Left lung (tissue), 14 donors: Measurements from ENCODE around the gene L3MBTL2. TPM values are rescaled to one million over a fixed set of nuclear protein-coding genes. Genes with fewer than 3 reads are reported as not detected.

Experiments
- ATAC-seq: fragments of 200-7000 bp; cut with Tn5 transposase; one replicate; pipeline ENCODE4 v1.9.1; 2020; ENCODE audit warnings: moderate library complexity
- DNase-seq, 4 donors: peaks; one replicate each; pipeline ENCODE4 v3.0.0-alpha.2; 2013 to 2020
- H3K27ac ChIP-seq, 2 donors: fragments of 200-600 bp; sonication (generic) in 1 of 2; one replicate each; pipeline versions ENCODE4 v1.5.0 to v1.8.0; 2020 to 2021
- H3K27me3 ChIP-seq, 2 donors: fragments of 200-600 bp; sonication (generic) in 1 of 2; one replicate each; pipeline versions ENCODE4 v1.5.0 to v1.8.0; 2020 to 2021
- H3K36me3 ChIP-seq, 2 donors: fragments of 200-600 bp; sonication (generic) in 1 of 2; one replicate each; pipeline versions ENCODE4 v1.5.0 to v1.8.0; 2020 to 2021
- H3K4me1 ChIP-seq, 2 donors: fragments of 200-600 bp; one replicate each; pipeline ENCODE4 v1.8.0; 2021
- H3K4me3 ChIP-seq, 2 donors: fragments of 200-600 bp; sonication (generic) in 1 of 2; one replicate each; pipeline versions ENCODE4 v1.5.0 to v1.8.0; 2020 to 2021; ENCODE audit warnings: mild to moderate bottlenecking in 1 of 2
- H3K9me3 ChIP-seq, 2 donors: fragments of 200-600 bp; sonication (generic) in 1 of 2; one replicate each; pipeline versions ENCODE4 v1.5.0 to v1.8.0; 2020 to 2021
- intact Hi-C, 2 donors: fragments of 100-400 bp; cut with DNase I; formaldehyde crosslinking; loops; one replicate each; pipeline versions ENCODE4 v1.11.2 to v1.14.2; 2022
- long read RNA-seq, 12 donors: library from polyadenylated mRNA in 2 of 12; unstranded in 2 of 12; transcript quantifications; one replicate each; pipeline ENCODE4 v2.0.0 and lab custom pipeline, GENCODE V29; 2019 to 2026
- polyA plus RNA-seq, 6 donors: library from polyadenylated mRNA; unstranded; fragments of 120-200 nt; gene quantifications; one replicate each; pipeline ENCODE4 v1.2.1, GENCODE V29; 2013; ENCODE audit not compliant: insufficient read length in 6 of 6
- total RNA-seq, 2 donors: library from RNA; stranded (reverse); fragmentation: NEBNext Ultra II Directional; extraction: Animal tissue kit (Norgen Biotek cat#: 25700); gene quantifications; one replicate each; pipeline ENCODE4 v1.2.1, GENCODE V29; 2021
- TF ChIP-seq, protein P1 (sequence below), 2 donors: fragments of 200-600 bp; sonication (generic) in 1 of 2; IDR thresholded peaks; one replicate each; pipeline versions ENCODE4 v1.5.0 to v1.8.0; 2021; ENCODE audit warnings: antibody characterized with exemption in 2 of 2
- donor health status: DM: no; HTN: yes; CAD: no.
- donor health status: DM: no; HTN: no; CAD: no.

The L3MBTL2 gene
- total RNA-seq (10 to 100 TPM; 23.4 TPM), polyA plus RNA-seq (10 to 100 TPM; 21.8 to 25.9 (median 23.4) TPM)
- long read RNA-seq, donor 1, partial matches to known transcripts: 0 of 3 reads
- long read RNA-seq, donor 1, other reads (novel, unspliced or antisense): 0 of 3 reads
- long read RNA-seq, donor 2, partial matches to known transcripts: 15 of 16 reads
- long read RNA-seq, donor 2, other reads (novel, unspliced or antisense): 0 of 16 reads
- long read RNA-seq, donor 3, partial matches to known transcripts: 0 of 2 reads
- long read RNA-seq, donor 3, other reads (novel, unspliced or antisense): 0 of 2 reads
- long read RNA-seq, donor 4, partial matches to known transcripts: 7 of 16 reads
- long read RNA-seq, donor 4, other reads (novel, unspliced or antisense): 4 of 16 reads
- long read RNA-seq, donor 5: 0 reads
- long read RNA-seq, donor 6, partial matches to known transcripts: 0 of 4 reads
- long read RNA-seq, donor 6, other reads (novel, unspliced or antisense): 0 of 4 reads
- long read RNA-seq, donor 7, partial matches to known transcripts: 0 of 10 reads
- long read RNA-seq, donor 7, other reads (novel, unspliced or antisense): 8 of 10 reads
- long read RNA-seq, donor 8, partial matches to known transcripts: 0 of 1 reads
- long read RNA-seq, donor 8, other reads (novel, unspliced or antisense): 0 of 1 reads
- long read RNA-seq, donor 9: 0 reads
- long read RNA-seq, donor 10, partial matches to known transcripts: 7 of 14 reads
- long read RNA-seq, donor 10, other reads (novel, unspliced or antisense): 3 of 14 reads
- long read RNA-seq, donor 11, partial matches to known transcripts: 0 of 1 reads
- long read RNA-seq, donor 11, other reads (novel, unspliced or antisense): 0 of 1 reads
- long read RNA-seq, donor 12, partial matches to known transcripts: 0 of 3 reads
- long read RNA-seq, donor 12, other reads (novel, unspliced or antisense): 0 of 3 reads

DNA sequence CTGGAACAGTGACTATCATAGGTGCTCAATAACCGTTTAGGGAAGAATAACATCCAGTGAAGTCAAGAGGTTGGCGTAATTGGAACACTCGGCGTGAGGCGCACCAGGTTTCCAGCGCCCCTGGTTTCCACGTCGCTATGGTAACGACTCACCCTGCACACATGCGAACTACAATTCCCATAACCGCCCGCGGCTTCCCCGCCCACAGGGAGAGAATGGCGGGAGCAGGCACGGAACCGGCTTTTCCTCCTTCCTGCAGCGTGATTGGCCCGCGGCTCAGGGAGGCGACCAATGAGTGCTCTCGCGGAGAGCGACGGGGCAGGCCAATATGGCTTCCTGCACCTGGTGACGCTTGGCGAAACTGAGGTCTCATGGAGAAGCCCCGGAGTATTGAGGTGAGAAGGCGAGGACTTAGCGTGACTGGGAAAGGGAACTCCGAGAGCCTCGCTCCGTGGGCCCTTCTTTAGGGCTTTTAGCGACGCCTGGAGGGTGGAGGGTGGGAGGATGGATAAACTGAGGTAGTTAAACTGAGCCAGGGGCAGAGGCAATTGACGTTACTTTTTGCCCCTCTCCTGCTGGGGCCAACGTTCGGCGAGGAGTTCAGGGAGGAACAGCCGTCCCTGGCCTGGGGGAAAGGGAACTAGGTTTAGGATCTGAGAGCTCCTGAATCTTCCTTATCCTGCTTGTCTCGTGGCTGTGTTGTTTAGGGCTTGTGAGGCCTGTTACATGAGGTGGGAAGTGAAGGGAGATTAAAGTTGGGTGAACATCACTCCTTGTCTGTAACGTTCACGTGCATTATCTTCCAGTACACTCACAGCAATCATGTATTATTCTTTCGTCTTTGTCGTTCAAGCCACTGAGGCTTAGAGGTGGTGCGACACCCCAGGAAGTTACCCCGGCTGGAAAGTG, at the start of gene L3MBTL2:
Gene L3MBTL2 (plus strand): TSS at position 321 of the 909 bp plus-strand sequence. CDS start 51 bp downstream, at position 372.
- Histone ChIP-seq H3K36me3 (peaks cover 0 to 18% of the 10 kb centered on the region in 2 donors), H3K4me3 (peak within 1 kb of the TSS; percentile 87 to 92), H3K27me3 (no peaks in the 10 kb centered on the region), H3K9me3 (no peaks in the 10 kb centered on the region), H3K4me1 (peaks cover 0 to 21% of the 10 kb centered on the region in 2 donors), H3K27ac (peak within 1 kb of the TSS; percentile 55 to 83)
- DNase-seq (peak; percentile 87 to 99 (median 96)), ATAC-seq (peak; percentile 100)
- TF ChIP-seq, protein P1, sequence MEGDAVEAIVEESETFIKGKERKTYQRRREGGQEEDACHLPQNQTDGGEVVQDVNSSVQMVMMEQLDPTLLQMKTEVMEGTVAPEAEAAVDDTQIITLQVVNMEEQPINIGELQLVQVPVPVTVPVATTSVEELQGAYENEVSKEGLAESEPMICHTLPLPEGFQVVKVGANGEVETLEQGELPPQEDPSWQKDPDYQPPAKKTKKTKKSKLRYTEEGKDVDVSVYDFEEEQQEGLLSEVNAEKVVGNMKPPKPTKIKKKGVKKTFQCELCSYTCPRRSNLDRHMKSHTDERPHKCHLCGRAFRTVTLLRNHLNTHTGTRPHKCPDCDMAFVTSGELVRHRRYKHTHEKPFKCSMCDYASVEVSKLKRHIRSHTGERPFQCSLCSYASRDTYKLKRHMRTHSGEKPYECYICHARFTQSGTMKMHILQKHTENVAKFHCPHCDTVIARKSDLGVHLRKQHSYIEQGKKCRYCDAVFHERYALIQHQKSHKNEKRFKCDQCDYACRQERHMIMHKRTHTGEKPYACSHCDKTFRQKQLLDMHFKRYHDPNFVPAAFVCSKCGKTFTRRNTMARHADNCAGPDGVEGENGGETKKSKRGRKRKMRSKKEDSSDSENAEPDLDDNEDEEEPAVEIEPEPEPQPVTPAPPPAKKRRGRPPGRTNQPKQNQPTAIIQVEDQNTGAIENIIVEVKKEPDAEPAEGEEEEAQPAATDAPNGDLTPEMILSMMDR (IDR thresholded peaks at IDR 0.05): no peak
- intact Hi-C loops: no loop called here

DNA sequence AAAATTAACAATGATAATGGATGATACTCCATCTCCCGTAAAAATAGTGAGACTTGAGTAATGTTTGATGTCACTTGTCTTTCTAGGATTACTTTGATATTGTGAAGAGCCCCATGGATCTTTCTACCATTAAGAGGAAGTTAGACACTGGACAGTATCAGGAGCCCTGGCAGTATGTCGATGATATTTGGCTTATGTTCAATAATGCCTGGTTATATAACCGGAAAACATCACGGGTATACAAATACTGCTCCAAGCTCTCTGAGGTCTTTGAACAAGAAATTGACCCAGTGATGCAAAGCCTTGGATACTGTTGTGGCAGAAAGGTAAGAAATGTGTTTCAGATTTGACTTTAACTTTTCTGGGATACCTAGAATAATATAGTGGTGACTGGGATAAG, 48.0 kb upstream of the L3MBTL2 start:
- Histone ChIP-seq H3K27ac (no peak overlapping the region), H3K9me3 (no peaks in the 10 kb centered on the region), H3K4me1 (no peaks in the 10 kb centered on the region), H3K4me3 (no peak overlapping the region), H3K27me3 (no peaks in the 10 kb centered on the region), H3K36me3 (peaks cover 17 to 100% of the 10 kb centered on the region in 2 donors)
- no peak for ATAC-seq
- TF ChIP-seq, protein P1 (IDR thresholded peaks at IDR 0.05): no peak
- no peak for DNase-seq
- intact Hi-C loops: no loop called here

DNA sequence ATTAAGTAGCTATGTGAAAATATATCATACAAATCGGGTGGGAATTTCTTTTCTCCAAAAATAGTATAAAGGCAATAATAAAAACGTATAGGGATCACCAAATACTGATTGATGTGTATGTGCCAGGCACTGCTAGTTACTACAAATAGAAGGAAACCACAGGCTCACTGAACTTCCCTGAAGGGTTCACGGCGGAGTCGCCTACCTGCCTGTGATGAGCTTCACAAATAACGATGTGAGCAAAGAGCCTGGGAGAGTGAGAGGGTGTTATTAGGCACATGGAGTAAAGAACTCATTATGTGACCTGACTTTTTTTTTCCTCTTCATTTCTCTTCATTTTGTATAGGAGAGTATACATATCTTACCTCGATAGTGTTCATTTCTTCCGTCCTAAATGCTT, 36.0 kb upstream of the L3MBTL2 start:
- DNase-seq: no peak
- Histone ChIP-seq H3K36me3 (peaks cover 0 to 100% of the 10 kb centered on the region in 2 donors), H3K9me3 (no peaks in the 10 kb centered on the region), H3K4me3 (no peak overlapping the region), H3K4me1 (no peaks in the 10 kb centered on the region), H3K27ac (no peak overlapping the region), H3K27me3 (no peaks in the 10 kb centered on the region)
- no peak for ATAC-seq
- TF ChIP-seq, protein P1 (IDR thresholded peaks at IDR 0.05): no peak
- intact Hi-C loops: no loop called here

DNA sequence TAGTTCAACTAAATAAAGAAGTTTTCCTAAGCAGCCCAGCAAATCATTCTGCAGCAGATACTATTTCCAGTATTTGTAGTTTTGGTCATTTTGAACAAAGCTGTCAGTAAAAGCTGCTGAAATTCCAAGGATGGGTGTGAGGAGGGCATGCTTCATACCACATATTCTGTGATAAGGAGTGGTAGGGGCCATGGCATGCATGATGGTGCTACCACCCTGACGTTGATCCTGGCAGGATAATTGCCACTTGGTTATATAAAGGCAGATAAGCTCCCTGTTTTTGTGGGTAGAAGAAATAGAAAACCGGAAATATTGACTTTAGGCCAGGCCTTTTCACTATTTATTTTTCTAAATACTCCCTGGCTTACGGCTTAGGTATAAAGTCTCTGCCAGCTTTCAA, 33.1 kb upstream of the L3MBTL2 start:
- no peaks in the 10 kb centered on the region for H3K9me3 ChIP-seq
- TF ChIP-seq, protein P1 (IDR thresholded peaks at IDR 0.05): no peak
- no peaks in the 10 kb centered on the region for H3K27me3 ChIP-seq
- H3K27ac ChIP-seq: peak overlapping the region in 1 of 2 donors; percentile 33
- no peak overlapping the region for H3K4me3 ChIP-seq
- no peaks in the 10 kb centered on the region for H3K4me1 ChIP-seq
- peak; percentile 82 for ATAC-seq
- intact Hi-C loops: no loop called here
- no peak for DNase-seq
- peaks cover 0 to 100% of the 10 kb centered on the region in 2 donors for H3K36me3 ChIP-seq
